Measurements from ENCODE around the gene ABCD3. TPM values are rescaled to one million over a fixed set of nuclear protein-coding genes. Genes with fewer than 3 reads are reported as not detected.

The ABCD3 gene
- total RNA-seq, 2 donors from 2014 or later: 35.5 to 38.5 TPM

- TF ChIP-seq POLR2A (IDR thresholded peaks at IDR 0.05) (no peak), CTCF (IDR thresholded peaks at IDR 0.05) (no peak), POLR2AphosphoS5 (IDR thresholded peaks at IDR 0.05) (peak; percentile 4)
- H3K27ac ChIP-seq: peak overlapping the region; percentile 90 to 94
- H3K36me3 ChIP-seq: no peaks in the 10 kb centered on the region
- no peak for DNase-seq (ENCODE audit: low spot score)
- no peaks in the 10 kb centered on the region for H3K9me3 ChIP-seq
- 62% methylated on average over 3 of the region's 3 CpGs for WGBS
- H3K27me3 ChIP-seq (replicated peaks; ENCODE audit: insufficient read depth): no peaks in the 10 kb centered on the region
- peaks cover 5% of the 10 kb centered on the region for H3K4me1 ChIP-seq (replicated peaks)
- H3K4me3 ChIP-seq: peak overlapping the region; percentile 75 to 90
- intact Hi-C loops (cut with DNase I): loop anchor here (5.0 kb wide), 1 partner anchor 263 kb away; no protein-coding TSS in a partner anchor
These were observed 121.3 kb downstream of the ABCD3 start for GRCh38 chr1:94539496-94539895.

- TF ChIP-seq POLR2A (IDR thresholded peaks at IDR 0.05) (no peak), CTCF (IDR thresholded peaks at IDR 0.05) (no peak)
- no peaks in the 10 kb centered on the region for H3K9me3 ChIP-seq
- no peak for DNase-seq (ENCODE audit: low spot score)
- no peaks in the 10 kb centered on the region for H3K4me1 ChIP-seq (replicated peaks)
- H3K4me3 ChIP-seq: peak overlapping the region; percentile 75 to 90
- intact Hi-C loops (cut with DNase I): loop anchor here (2.0 to 5.0 kb wide), 2 partner anchors 57 to 108 kb away; no protein-coding TSS in a partner anchor
- H3K27ac ChIP-seq: peak overlapping the region; percentile 90 to 94
- WGBS: 20% methylated on average over 23 of the region's 23 CpGs
- H3K36me3 ChIP-seq: no peaks in the 10 kb centered on the region
- H3K27me3 ChIP-seq (replicated peaks; ENCODE audit: insufficient read depth): no peaks in the 10 kb centered on the region
These were observed 122.5 kb downstream of the ABCD3 start for GRCh38 chr1:94540440-94541245.

GRCh38 chr1:94541246-94542087 lies 123.3 kb downstream of the ABCD3 start, which contains the start of gene F3:
Gene F3, minus strand, starts transcription at chr1:94541759. Its CDS starts 123 bp downstream, at chr1:94541636.
- Histone ChIP-seq H3K4me3 (peak within 1 kb of the TSS; percentile 75 to 90), H3K4me1 (replicated peaks) (no peaks in the 10 kb centered on the region), H3K36me3 (no peaks in the 10 kb centered on the region), H3K9me3 (no peaks in the 10 kb centered on the region), H3K27me3 (replicated peaks; ENCODE audit: insufficient read depth) (no peaks in the 10 kb centered on the region), H3K27ac (peak within 1 kb of the TSS; percentile 90 to 94)
- peak in 2 of 4 experiments; percentile 12 to 13 for TF ChIP-seq CTCF (IDR thresholded peaks at IDR 0.05)
- peak; percentile 93 for TF ChIP-seq POLR2AphosphoS5 (IDR thresholded peaks at IDR 0.05)
- TF ChIP-seq POLR2A (IDR thresholded peaks at IDR 0.05): peak; percentile 92
- intact Hi-C loops (cut with DNase I): loop anchor here (2.0 to 5.0 kb wide), 2 partner anchors 56 to 107 kb away; no protein-coding TSS in a partner anchor
- WGBS: 1% methylated on average over 29 of the region's 94 CpGs
- DNase-seq (ENCODE audit: low spot score): peak; percentile 94

- intact Hi-C loops (cut with DNase I): loop anchor here (5.0 kb wide), 1 partner anchor 55 kb away; no protein-coding TSS in a partner anchor
- no peaks in the 10 kb centered on the region for H3K36me3 ChIP-seq
- no peaks in the 10 kb centered on the region for H3K27me3 ChIP-seq (replicated peaks; ENCODE audit: insufficient read depth)
- H3K9me3 ChIP-seq: no peaks in the 10 kb centered on the region
- peak overlapping the region; percentile 90 to 94 for H3K27ac ChIP-seq
- no peak for TF ChIP-seq POLR2AphosphoS5 (IDR thresholded peaks at IDR 0.05)
- no peak for TF ChIP-seq POLR2A (IDR thresholded peaks at IDR 0.05)
- TF ChIP-seq CTCF (IDR thresholded peaks at IDR 0.05): no peak
- H3K4me1 ChIP-seq (replicated peaks): no peaks in the 10 kb centered on the region
- WGBS: 2% methylated on average over 26 of the region's 26 CpGs
- DNase-seq (ENCODE audit: low spot score): no peak
- H3K4me3 ChIP-seq: peak overlapping the region; percentile 75 to 90
These were observed 124.1 kb downstream of the ABCD3 start for GRCh38 chr1:94542088-94542870.
